GM12873 (cell line): ENCODE data around the gene C10orf120.

ENCODE experiments used
- CTCF ChIP-seq: IDR thresholded peaks from 2 replicates; pipeline ENCODE4 v1.5.1; 2012; ENCODE audit warnings: low read depth, mild to moderate bottlenecking, moderate library complexity, low read length, control low read depth; ENCODE audit not compliant: insufficient read depth; ENCODE audit errors: missing control alignments

Gene C10orf120

GRCh38 chr10:122703483-122704448, 4.1 kb upstream of the C10orf120 start:
- TF ChIP-seq CTCF, result peak; percentile 91

GRCh38 chr10:122702275-122702674, 2.6 kb upstream of the C10orf120 start:
- TF ChIP-seq CTCF, result no peak

- TF ChIP-seq CTCF, result no peak
Measured at GRCh38 chr10:122701652-122702051, 2.0 kb upstream of the C10orf120 start.

GRCh38 chr10:122696687-122697086, 3.0 kb downstream of the C10orf120 start:
- no peak for TF ChIP-seq CTCF

GRCh38 chr10:122692744-122693143, 6.9 kb downstream of the C10orf120 start:
- no peak for TF ChIP-seq CTCF

GRCh38 chr10:122689146-122689820, 10.4 kb downstream of the C10orf120 start:
- TF ChIP-seq CTCF, result no peak

GRCh38 chr10:122688293-122688989, 11.2 kb downstream of the C10orf120 start:
- TF ChIP-seq CTCF, result no peak
